GM18909 (cell line): ENCODE data around the gene SPDYE17.
A peak's percentile ranks its signal among the peaks of the same experiment; 100 is the strongest.
"Not testable (repeated sequence)": the region's sequence is repeated elsewhere in the genome, so short reads cannot be mapped to it uniquely, and the experiment has no call there.

Experiments used
- ATAC-seq: cut with Tn5 transposase; IDR thresholded peaks from one replicate; pipeline ENCODE4 v1.9.1; 2021; ENCODE audit warnings: mild to moderate bottlenecking; ENCODE audit not compliant: unreplicated experiment, poor library complexity

Gene SPDYE17

DNA sequence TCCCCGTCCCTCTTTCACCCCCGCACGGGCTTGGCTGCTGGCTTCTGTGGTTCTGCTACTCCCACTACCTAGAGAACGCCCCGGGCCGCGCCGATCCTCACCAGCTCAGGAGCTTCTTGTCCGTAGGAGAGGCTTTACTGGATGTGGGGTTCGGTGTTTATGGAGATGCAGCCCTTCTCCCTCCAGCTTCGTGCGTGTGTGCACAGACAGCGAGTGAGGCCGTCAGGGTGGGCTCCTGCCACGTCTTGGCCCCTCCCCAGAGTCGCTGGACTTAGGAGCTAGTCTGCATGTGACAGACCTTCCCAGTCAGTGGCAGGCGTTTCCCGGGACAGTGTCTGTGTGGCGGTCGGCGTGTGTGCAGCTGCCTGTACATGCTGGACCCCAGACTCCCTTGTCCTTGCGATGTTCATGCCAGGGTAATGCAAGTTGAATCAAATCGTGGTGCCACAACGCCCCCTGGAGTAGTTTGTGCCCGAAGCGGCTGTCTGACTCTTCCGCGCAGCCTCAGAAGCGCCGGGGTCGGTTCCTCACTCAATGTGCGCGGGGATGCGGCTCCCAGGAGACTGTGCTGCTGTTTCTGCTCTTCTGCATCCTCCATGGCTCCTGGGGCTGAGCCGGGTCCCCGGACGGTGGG, 32.6 kb downstream of the SPDYE17 start:
- ATAC-seq: not testable (repeated sequence)

- ATAC-seq: not testable (repeated sequence)
Observed at GRCh38 chr7:76998764-76999450, 33.3 kb downstream of the SPDYE17 start.

GRCh38 chr7:76998285-76998589, 33.9 kb downstream of the SPDYE17 start:
- ATAC-seq: no peak

- ATAC-seq: no peak
Observed at GRCh38 chr7:76997381-76998284, 34.5 kb downstream of the SPDYE17 start.

- ATAC-seq: not testable (repeated sequence)
Observed at GRCh38 chr7:76996932-76997331, 35.2 kb downstream of the SPDYE17 start.

- ATAC-seq: not testable (repeated sequence)
Observed at GRCh38 chr7:76994286-76994685, 37.9 kb downstream of the SPDYE17 start.

DNA sequence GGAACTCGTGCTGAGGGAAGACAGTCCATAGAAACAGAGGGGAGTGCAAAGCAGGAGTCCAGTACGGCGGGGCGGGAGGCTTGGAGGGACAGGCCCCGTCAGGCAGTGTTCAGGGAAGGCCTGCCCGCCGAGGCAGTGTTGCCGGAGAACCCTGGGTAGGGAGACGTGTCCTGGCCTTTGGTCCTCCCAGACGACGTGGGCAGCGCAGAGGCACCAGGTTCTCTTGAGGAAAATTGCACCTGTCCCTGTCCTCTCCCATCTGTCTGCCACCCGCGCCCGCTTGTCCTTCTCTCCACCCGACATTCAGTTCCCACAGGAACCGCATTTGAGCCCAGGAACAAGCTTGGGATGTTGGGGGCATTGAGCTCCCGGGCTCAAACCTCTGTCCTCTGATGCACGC, 38.3 kb downstream of the SPDYE17 start:
- ATAC-seq: not testable (repeated sequence)

DNA sequence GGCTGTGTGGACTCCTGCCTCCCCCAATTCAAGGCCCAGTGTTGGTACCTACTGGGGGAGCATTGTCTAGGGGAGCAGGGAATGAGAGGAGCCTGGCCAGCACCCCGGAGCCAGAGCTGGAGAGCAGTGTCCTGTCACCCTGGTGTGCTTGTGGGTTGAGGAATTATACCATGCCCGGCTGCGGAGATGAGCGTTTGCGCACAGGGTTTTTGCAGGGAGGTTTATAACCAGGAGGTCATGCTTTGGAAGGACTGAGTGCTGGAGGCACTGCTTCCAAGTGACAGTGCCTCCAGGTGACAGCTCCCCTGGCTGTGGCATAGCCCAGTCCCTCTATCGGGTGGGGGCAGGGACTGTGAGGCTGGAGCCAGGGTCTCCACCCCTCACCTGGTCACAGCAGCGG, 39.3 kb downstream of the SPDYE17 start:
- ATAC-seq: not testable (repeated sequence)

DNA sequence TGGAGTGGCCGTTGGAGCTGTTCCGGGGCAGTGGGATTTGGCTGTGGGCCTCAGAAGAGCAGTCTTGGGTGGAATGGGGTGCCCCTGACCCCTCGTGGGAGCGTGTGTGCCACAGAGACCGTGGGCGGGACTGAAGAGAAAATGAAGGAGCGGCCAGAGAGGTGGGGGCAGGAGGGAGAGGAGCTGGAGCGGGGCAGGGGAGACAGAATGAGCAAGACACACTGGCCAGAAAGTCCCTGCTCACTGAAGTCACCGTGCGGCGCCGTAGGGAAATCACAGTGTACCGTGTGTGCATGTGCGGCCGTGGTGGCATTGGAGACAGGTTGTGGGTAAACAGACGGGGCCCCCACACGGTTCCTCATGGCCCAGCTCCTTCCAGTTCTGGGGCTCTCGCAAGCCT, 40.0 kb downstream of the SPDYE17 start:
- peak; percentile 34 for ATAC-seq

- not testable (repeated sequence) for ATAC-seq
Observed at GRCh38 chr7:76990202-76990601, 42.0 kb downstream of the SPDYE17 start.

DNA sequence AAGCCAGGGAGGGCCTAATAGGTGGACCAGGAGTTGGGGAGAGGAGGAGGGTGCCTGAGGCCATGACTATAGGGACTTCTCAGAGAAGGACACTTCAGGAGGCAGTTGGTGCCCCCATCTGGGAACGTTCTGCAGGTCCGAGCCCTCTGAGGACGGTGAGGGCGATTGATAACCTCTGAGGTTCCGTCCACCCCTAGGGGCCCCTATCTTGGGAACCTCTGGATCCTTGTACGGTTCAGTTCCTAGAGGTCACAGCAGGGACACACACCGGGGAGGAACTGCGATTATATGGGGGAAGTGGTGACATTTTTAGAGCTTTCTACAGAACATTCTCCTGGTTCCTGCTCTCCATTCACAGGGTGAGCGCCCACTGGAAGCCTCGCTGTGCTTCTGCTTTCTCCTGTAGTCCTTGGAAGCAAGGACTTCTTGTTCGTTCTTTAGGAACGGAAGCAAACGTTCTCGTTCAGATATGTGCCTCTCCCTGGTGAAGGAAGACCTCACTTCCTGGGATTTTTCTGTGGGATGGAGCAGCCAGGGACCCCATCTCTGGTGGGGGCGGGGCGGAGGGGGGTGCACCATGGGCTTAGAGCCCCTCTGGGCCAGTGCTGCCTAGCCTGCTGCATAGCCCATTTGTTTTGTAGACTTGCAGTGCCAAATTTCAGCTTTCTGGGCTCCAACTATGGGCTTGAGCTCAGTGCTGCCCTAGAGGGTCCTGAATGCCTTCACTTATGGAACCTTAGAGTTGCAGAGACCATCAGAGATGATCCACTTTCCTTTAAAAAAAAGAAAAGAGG, 46.0 kb downstream of the SPDYE17 start:
- not testable (repeated sequence) for ATAC-seq

GRCh38 chr7:76984784-76985136, 47.4 kb downstream of the SPDYE17 start:
- peak; percentile 97 for ATAC-seq

DNA sequence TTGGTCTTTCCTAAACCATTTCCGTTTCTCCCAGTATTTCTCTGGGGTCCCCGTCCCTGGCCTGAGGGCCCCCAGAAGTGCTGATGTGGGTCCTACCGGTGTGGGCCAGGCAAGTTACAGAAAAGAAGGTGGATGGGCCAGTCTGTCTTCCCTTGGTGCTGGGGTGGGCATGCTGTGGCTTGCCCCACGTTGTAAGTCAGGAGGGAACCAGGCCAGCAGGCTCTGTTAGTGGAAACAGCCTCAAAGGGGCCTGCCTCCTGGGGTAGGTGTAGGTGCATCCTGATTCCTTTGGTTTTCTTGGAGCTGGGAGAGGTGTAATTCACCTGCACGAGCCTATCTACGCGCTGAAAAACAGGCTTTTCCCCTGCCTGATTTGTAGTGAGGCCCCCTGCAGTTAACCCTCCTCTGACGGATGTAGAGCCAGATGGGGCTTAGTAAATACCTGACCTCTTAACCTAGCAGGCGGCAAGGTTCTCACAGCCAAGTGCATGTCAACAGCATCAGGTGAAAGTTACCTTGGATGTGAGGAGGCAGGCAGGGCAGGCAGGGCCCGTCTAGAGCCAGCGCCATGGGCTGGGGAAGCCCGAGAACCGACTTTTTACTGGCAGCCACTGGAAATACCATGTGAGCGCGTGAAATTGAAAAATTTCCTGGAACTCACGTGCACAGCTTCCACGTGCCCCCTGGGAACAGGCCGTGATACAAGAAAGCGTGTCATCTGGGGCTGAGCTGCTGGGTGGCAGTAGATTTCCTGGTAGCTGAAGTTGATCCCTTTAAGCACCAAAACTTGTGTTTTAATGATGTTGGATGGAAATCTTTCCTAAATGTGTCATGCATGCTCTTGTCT, 48.0 kb downstream of the SPDYE17 start:
- peak; percentile 24 for ATAC-seq

DNA sequence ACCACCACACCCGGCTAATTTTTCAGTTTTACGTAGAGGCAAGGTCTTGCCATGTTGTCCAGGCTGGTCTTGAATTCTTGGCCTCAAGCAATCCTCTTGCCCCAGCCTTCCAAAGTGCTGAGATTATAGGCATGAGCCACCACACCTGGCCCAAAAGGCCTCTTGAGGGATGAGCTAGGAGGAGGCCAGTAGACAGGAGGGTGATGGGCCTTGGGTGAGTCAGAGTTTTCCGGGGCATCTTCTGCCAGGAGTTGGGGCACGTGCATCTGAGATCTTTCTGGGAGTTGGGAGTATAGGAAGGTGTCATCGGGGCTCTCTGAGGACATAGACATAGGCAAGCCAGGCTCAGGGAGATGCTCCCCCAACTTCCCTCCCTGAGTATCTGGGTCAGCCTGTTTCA, 48.8 kb downstream of the SPDYE17 start:
- not testable (repeated sequence) for ATAC-seq

- ATAC-seq: not testable (repeated sequence)
Observed at GRCh38 chr7:76982501-76982900, 49.7 kb downstream of the SPDYE17 start.

DNA sequence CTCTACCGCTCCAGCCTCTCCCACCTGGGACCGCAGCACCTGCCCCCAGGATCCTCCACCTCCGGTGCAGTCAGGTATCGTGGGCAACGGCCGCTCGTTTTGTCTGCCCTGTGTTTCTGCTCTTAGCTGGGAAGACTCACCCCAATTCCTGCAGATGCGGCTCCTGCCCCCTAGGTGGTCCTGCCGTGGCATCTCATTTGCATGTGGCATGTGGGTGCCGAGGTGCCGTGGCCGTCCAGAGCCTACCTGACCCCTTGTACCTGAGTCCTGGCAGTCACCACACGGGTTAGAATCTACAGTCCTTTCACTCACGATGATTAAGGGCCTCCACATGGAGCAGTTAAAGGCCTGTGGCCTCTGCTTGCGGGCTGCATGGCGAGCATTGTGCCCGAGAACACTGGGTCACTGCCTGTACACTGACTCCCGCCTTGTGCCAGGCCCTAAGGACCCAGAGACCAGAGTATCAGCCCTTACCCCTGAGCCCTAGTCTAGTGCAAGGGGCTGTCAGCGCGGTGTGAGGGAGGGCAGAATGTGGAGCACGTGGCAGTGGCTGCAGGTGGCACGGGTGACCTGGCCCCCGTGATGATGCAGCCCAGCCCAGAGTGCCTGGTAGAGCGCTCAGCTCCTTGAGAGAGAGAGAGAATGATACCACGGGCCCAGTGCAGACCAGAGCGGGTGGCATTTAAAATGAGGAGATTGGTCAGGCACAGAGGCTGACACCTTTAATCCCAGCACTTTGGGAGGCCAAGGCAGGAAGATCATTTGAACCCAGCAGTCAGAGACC, 50.8 kb downstream of the SPDYE17 start:
- ATAC-seq: not testable (repeated sequence)

GRCh38 chr7:76980576-76980975, 51.6 kb downstream of the SPDYE17 start:
- not testable (repeated sequence) for ATAC-seq

DNA sequence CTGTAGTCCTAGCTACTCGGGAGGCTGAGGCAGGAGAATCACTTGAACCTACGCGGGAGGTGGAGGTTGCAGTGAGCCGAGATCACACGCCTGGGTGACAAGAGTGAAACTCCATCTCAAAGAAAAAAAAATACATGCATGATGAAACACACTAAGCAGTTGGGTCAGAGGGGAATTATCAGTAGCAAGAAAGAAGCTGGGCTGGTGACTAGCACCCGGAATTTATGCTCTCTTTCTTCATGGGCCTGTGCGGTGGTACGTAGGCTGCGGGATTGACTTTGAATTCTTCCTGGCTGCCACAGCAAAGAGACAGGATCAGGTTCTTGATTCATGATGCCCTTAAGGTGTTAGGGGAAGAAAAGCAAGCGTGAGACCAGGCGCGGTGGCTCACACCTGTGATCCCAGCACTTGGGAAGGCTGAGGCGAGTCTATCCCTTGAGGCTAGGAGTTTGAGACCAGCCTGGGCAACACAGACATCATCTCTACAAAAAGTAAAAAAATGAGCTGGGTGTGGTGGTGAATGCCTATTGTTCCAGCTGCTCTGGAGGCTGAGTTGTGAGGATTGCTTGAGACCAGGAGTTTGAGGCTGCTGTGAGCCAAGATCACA, 54.3 kb downstream of the SPDYE17 start:
- ATAC-seq: not testable (repeated sequence)
